Common myeloid progenitor, CD34-positive (primary cell): ENCODE measurements around the gene RAB3GAP1.

Source experiments
- CTCF ChIA-PET: fragments of 350-600 bp; sonication (Branson Sonifier 250); formaldehyde crosslinking; loops from one replicate; lab custom pipeline; 2021; ENCODE audit warnings: antibody characterized with exemption; lab: Charles Lee
- POLR2A ChIA-PET: fragments of 350-600 bp; sonication (Branson Sonifier 250); formaldehyde crosslinking; loops from one replicate; lab custom pipeline; 2021; ENCODE audit warnings: antibody characterized with exemption; lab: Charles Lee
- DNase-seq, 3 donors: peaks; one replicate each; pipeline versions ENCODE4 v3.0.0 to v3.0.0-alpha.2; 2013
- H3K27ac ChIP-seq, 2 experiments: 1 replicate in 1 of 2; 2 replicates in 1 of 2; pipeline ENCODE4 v1.7.0; 2013; ENCODE audit warnings: inconsistent platforms in 2 of 2, low read length in 2 of 2, mild to moderate bottlenecking in 2 of 2, low read depth in 1 of 2, moderate library complexity in 1 of 2; ENCODE audit not compliant: severe bottlenecking in 2 of 2, insufficient read depth in 1 of 2, poor library complexity in 1 of 2
- H3K27me3 ChIP-seq, 5 experiments: replicated peaks in 2 of 5; 1 replicate in 3 of 5; 2 replicates in 2 of 5; pipeline versions ENCODE4 v1.6.1 to v1.7.0; 2013; ENCODE audit warnings: low read length in 4 of 5, mild to moderate bottlenecking in 2 of 5, moderate library complexity in 2 of 5, inconsistent platforms in 1 of 5; ENCODE audit not compliant: insufficient read depth in 5 of 5, control insufficient read depth in 4 of 5
- H3K36me3 ChIP-seq, 4 experiments: 1 replicate in 2 of 4; 2 replicates in 2 of 4; pipeline versions ENCODE4 v1.6.1 to v1.7.0; 2013; ENCODE audit warnings: low read length in 3 of 4, control low read depth in 1 of 4, mild to moderate bottlenecking in 1 of 4; ENCODE audit not compliant: control insufficient read depth in 4 of 4, insufficient read depth in 4 of 4
- H3K4me1 ChIP-seq, 4 experiments: 1 replicate in 3 of 4; 2 replicates in 1 of 4; pipeline versions ENCODE4 v1.6.1 to v1.7.1; 2013; ENCODE audit warnings: low read length in 3 of 4, mild to moderate bottlenecking in 3 of 4, control low read depth in 1 of 4, inconsistent platforms in 1 of 4, moderate library complexity in 1 of 4; ENCODE audit not compliant: control insufficient read depth in 4 of 4, insufficient read depth in 4 of 4; ENCODE audit errors: control extremely low read depth in 1 of 4
- H3K4me3 ChIP-seq, 7 experiments: 1 replicate in 4 of 7; 2 replicates in 3 of 7; pipeline versions ENCODE4 v1.5.1 to v1.7.0; 2013; ENCODE audit warnings: mild to moderate bottlenecking in 7 of 7, low read length in 6 of 7, moderate library complexity in 6 of 7, inconsistent platforms in 2 of 7, low read depth in 2 of 7, control low read depth in 1 of 7; ENCODE audit not compliant: insufficient read depth in 4 of 7, control insufficient read depth in 1 of 7; ENCODE audit errors: extremely low read depth in 1 of 7
- H3K9me3 ChIP-seq, 5 experiments: 1 replicate in 4 of 5; 2 replicates in 1 of 5; pipeline versions ENCODE4 v1.6.1 to v1.7.1; 2013; ENCODE audit warnings: low read length in 4 of 5, mild to moderate bottlenecking in 2 of 5, inconsistent platforms in 1 of 5, low read depth in 1 of 5, moderate library complexity in 1 of 5; ENCODE audit not compliant: control insufficient read depth in 4 of 5, insufficient read depth in 2 of 5; ENCODE audit errors: control extremely low read depth in 1 of 5
- whole genome bisulfite sequencing: methylation state at CpG from one replicate; pipeline ENCODE4 v1.1.5; 2013; ENCODE audit not compliant: insufficient coverage; 5-methylcytosine and 5-hydroxymethylcytosine counted together

The RAB3GAP1 gene

GRCh38 chr2:135055182-135055786 lies 3.2 kb downstream of the RAB3GAP1 start:
- Histone ChIP-seq H3K9me3 (no peaks in the 10 kb centered on the region), H3K4me1 (peaks cover 6 to 31% (median 16%) of the 10 kb centered on the region in 4 experiments), H3K36me3 (peaks cover 0 to 8% (median 1%) of the 10 kb centered on the region in 4 experiments), H3K27ac (no peak overlapping the region), H3K27me3 (no peaks in the 10 kb centered on the region), H3K4me3 (no peak overlapping the region)
- no peak for DNase-seq
- ChIA-PET CTCF (interaction anchor here (0.6 to 1.0 kb wide), 2 partner anchors 51 to 839 kb away, joined by 3 read pairs; no protein-coding TSS in a partner anchor), POLR2A (no interaction called here)
- WGBS, result 0% methylated on average over 1 of the region's 2 CpGs

GRCh38 chr2:135056790-135057189 lies 4.7 kb downstream of the RAB3GAP1 start:
- no peak for DNase-seq
- ChIA-PET CTCF (no interaction called here), POLR2A (no interaction called here)
- H3K9me3 ChIP-seq, result no peaks in the 10 kb centered on the region
- H3K4me3 ChIP-seq, result no peak overlapping the region
- peaks cover 4 to 22% (median 9%) of the 10 kb centered on the region in 4 experiments for H3K36me3 ChIP-seq
- H3K27ac ChIP-seq, result no peak overlapping the region
- no peaks in the 10 kb centered on the region for H3K27me3 ChIP-seq
- H3K4me1 ChIP-seq, result peaks cover 6 to 28% (median 14%) of the 10 kb centered on the region in 4 experiments

GRCh38 chr2:135059577-135059976 lies 7.5 kb downstream of the RAB3GAP1 start:
- Histone ChIP-seq H3K27me3 (no peaks in the 10 kb centered on the region), H3K27ac (no peak overlapping the region), H3K36me3 (peaks cover 8 to 45% (median 17%) of the 10 kb centered on the region in 4 experiments), H3K4me1 (peaks cover 0 to 9% (median 1%) of the 10 kb centered on the region in 4 experiments), H3K9me3 (peaks cover 0 to 4% (median 0%) of the 10 kb centered on the region in 5 experiments), H3K4me3 (no peak overlapping the region)
- DNase-seq, result no peak
- CTCF ChIA-PET, result interaction anchor here (0.6 kb wide), 1 partner anchor 50 kb away, joined by 4 read pairs; no protein-coding TSS in a partner anchor
- POLR2A ChIA-PET, result no interaction called here

GRCh38 chr2:135063210-135063609 lies 11.1 kb downstream of the RAB3GAP1 start:
- H3K4me1 ChIP-seq, result no peaks in the 10 kb centered on the region
- H3K4me3 ChIP-seq, result no peak overlapping the region
- ChIA-PET POLR2A (no interaction called here), CTCF (no interaction called here)
- H3K36me3 ChIP-seq, result peaks cover 6 to 54% (median 25%) of the 10 kb centered on the region in 4 experiments
- no peak for DNase-seq
- no peak overlapping the region for H3K27ac ChIP-seq
- WGBS, result no CpG with 5 or more reads among the region's 1 CpG
- peaks cover 0 to 4% (median 0%) of the 10 kb centered on the region in 5 experiments for H3K9me3 ChIP-seq
- no peaks in the 10 kb centered on the region for H3K27me3 ChIP-seq

GRCh38 chr2:135064149-135064548 lies 12.1 kb downstream of the RAB3GAP1 start:
- DNase-seq, result no peak
- peaks cover 6 to 50% (median 25%) of the 10 kb centered on the region in 4 experiments for H3K36me3 ChIP-seq
- H3K4me1 ChIP-seq, result no peaks in the 10 kb centered on the region
- POLR2A ChIA-PET, result no interaction called here
- WGBS, result no CpG with 5 or more reads among the region's 2 CpGs
- CTCF ChIA-PET, result no interaction called here
- peaks cover 0 to 4% (median 0%) of the 10 kb centered on the region in 5 experiments for H3K9me3 ChIP-seq
- no peak overlapping the region for H3K27ac ChIP-seq
- H3K4me3 ChIP-seq, result no peak overlapping the region
- H3K27me3 ChIP-seq, result no peaks in the 10 kb centered on the region

GRCh38 chr2:135066710-135067109 lies 14.6 kb downstream of the RAB3GAP1 start:
- POLR2A ChIA-PET, result no interaction called here
- no peak overlapping the region for H3K4me3 ChIP-seq
- H3K27ac ChIP-seq, result no peak overlapping the region
- H3K4me1 ChIP-seq, result no peaks in the 10 kb centered on the region
- DNase-seq, result no peak
- CTCF ChIA-PET, result no interaction called here
- no CpG with 5 or more reads among the region's 1 CpG for WGBS
- no peaks in the 10 kb centered on the region for H3K27me3 ChIP-seq
- peaks cover 1 to 14% (median 7%) of the 10 kb centered on the region in 5 experiments for H3K9me3 ChIP-seq
- peaks cover 8 to 45% (median 23%) of the 10 kb centered on the region in 4 experiments for H3K36me3 ChIP-seq

GRCh38 chr2:135072125-135072997 lies 20.3 kb downstream of the RAB3GAP1 start:
- peak in 2 of 3 donors; percentile 36 to 39 for DNase-seq
- POLR2A ChIA-PET, result no interaction called here
- H3K4me3 ChIP-seq, result no peak overlapping the region
- CTCF ChIA-PET, result no interaction called here
- 100% methylated on average over 2 of the region's 3 CpGs for WGBS
- no peaks in the 10 kb centered on the region for H3K4me1 ChIP-seq
- H3K27ac ChIP-seq, result no peak overlapping the region
- H3K9me3 ChIP-seq, result peaks cover 2 to 30% (median 18%) of the 10 kb centered on the region in 5 experiments
- H3K27me3 ChIP-seq, result no peaks in the 10 kb centered on the region
- peaks cover 9 to 34% (median 12%) of the 10 kb centered on the region in 4 experiments for H3K36me3 ChIP-seq
